GM21576 (cell line): ENCODE data around the gene JAKMIP2.
"Not testable (repeated sequence)": the region's sequence is repeated elsewhere in the genome, so short reads cannot be mapped to it uniquely, and the experiment has no call there.

ENCODE experiments used
- ATAC-seq: cut with Tn5 transposase; IDR thresholded peaks from one replicate; pipeline ENCODE4 v1.9.1; 2021; ENCODE audit warnings: mild to moderate bottlenecking, moderate library complexity; ENCODE audit not compliant: unreplicated experiment

Gene JAKMIP2

DNA sequence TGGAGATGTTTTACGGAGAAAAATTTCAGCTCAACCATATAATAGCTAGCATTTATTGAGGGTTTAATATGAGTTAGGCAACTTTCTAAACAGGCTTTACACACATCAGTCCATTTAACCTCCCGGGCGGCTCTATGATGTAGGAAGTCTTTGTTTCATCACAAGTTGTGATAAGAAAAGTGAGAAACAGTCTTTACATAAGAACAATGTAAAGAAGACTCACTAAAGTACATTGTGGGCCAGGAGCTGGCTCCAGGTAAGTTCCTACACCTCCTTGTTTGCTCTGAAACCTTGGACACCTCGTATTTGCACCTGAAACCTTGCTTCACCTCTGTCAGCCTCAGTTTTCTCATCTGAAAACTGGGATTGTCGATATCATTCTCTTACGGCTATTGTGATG, 116.1 kb downstream of the JAKMIP2 start:
- no peak for ATAC-seq

GRCh38 chr5:147661541-147661940, 121.0 kb downstream of the JAKMIP2 start:
- no peak for ATAC-seq

DNA sequence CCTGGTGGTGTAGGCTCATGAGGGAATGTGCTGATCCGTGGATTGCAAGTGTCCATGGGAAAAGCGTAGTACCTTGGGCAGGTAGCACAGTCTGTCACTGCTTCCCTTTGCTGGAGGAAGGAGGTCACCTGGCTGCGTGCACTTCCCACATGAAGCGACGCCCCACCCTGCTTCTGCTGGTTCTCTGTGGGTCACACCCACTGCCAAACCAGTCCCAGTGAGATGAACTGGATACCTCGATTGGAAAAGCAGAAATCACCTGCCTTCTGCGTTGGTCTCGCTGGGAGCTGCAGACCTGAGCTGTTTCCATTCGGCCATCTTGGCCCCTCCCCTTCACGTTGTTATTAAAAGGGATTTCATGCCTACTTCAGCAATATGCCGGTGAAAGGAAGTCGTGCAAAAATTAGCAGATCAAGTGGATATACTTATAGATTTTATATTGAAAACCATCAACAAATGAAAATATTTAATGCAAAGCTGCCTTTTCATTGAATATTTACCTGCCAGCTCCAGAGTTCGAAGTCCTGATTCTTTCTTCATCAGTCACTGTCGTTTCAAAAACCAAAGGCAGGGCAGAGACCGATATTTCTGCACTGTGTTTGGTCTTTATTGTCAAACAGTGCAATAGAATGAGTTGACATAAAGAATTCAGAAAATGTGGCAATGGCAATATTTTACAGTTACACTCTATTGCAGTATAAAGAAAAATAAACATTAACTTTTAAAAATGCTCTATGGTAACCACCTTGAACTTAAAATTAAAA, 123.2 kb downstream of the JAKMIP2 start:
- ATAC-seq, result no peak

DNA sequence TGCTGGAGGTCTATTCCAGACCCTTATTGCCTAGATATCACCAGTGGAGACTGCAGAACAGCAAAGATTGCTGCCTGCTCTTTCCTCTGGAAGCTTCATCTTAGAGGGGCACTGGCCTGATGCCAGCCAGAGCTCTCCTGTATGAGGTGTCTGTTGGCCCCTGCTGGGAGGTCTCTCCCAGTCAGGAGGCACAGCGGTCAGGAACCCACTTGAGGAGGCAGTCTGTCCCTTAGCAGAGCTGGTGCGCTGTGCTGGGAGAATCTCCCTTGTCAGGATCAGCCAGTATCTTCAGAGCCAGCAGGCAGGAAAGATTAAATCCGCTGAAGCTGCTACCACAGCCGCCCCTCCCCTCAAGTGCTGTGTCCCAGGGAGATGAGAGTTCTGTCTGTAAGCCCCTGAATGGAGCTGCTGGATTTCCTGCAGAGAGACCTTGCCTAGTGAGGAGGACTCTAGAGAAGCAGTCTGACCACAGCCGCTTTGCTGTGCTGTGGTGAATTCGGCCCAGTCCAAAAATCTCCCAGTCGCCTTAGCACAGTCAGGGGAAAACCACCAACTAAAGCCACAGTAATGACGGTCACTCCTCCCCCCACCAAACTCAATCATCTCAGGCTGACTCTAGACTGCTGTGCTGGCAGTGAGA, 124.1 kb downstream of the JAKMIP2 start:
- ATAC-seq, result no peak

- no peak for ATAC-seq
These were observed 133.9 kb downstream of the JAKMIP2 start for GRCh38 chr5:147648597-147648996.

DNA sequence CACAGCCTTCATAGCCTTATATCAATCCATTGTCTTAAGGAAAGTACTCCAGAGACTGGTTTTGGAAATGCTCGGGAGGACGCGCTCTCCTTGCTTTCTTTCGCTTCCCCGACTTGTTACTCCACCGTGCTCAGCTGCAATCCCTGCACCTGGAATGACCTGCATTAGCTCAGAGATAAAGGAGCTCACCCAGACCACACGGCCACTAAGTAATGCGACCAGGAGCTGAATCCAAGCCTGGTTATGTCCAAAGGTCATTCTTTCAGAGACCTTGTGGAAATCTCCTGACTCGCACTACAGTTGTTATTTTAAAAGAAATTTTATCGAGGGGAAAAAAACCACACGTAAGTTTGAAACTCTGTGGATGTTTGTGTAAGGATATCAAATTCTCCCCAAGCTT, 137.3 kb downstream of the JAKMIP2 start:
- no peak for ATAC-seq

DNA sequence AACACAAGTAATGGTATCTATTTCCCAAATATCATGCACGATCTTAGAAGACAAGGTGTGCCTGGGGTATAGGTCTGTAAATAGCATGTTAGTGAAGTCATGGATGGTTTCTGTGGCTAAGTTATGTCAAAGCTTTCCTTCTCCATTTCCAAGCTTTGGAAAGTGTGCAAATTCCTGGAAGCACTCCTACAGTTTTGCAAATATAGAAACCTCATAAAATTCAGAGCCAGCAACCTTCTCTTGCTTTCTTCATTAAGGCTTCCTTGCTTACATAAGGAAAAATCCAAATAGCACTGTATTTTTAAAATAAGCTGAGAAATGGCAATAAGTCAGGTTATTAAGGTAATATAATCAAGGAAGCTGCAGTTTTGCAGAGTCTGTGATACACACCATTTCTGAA, 138.1 kb downstream of the JAKMIP2 start:
- ATAC-seq, result no peak

DNA sequence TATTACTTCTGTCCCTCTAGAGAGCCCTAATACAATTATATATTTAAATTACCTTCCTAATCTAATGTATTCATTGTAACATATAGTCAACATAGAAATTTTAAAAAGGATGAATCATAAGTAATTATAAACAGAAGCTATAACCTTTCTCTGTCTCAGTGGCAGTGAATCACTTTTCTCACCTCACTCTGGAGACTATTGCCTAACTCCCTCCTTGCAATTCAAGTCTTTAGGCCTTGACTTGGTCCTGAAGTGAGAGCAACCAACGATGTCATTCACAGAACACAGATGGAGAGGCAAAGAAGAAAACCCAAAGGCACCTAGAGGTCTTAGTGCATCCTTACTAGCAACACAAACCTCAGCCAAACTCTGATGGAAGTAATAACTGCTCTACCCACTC, 139.4 kb downstream of the JAKMIP2 start:
- no peak for ATAC-seq

DNA sequence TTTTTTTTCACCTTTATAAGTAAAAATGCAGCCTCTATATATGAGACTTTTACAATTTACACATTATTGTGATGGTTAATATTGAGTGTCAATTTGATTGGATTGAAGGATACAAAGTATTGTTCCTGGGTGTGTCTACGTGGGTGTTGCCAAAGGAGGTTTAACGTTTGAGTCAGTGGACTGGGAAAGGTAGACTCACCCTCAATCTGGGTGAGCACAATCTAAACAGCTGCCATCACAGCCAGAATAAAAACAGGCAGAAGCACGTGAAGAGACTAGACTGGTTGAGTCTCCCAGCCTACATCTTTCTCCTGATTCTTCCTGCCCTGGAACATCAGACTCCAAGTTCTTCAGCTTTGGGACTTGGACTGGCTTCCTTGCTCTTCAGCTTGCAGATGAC, 139.9 kb downstream of the JAKMIP2 start:
- ATAC-seq, result no peak

GRCh38 chr5:147639321-147639720, 143.2 kb downstream of the JAKMIP2 start:
- ATAC-seq, result no peak

DNA sequence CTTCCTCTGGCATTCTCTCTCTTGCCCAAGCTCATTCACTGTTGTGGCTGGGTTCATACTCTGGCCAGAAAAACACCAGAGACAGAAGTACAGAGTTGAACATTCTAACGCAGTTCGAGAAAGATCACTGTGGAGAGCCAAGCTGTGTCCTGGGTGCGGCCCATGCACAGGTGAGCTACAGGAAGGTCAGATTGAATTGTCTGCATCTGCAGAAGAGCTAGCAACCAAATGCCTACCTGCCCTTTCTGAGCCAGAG, 145.9 kb downstream of the JAKMIP2 start:
- no peak for ATAC-seq

DNA sequence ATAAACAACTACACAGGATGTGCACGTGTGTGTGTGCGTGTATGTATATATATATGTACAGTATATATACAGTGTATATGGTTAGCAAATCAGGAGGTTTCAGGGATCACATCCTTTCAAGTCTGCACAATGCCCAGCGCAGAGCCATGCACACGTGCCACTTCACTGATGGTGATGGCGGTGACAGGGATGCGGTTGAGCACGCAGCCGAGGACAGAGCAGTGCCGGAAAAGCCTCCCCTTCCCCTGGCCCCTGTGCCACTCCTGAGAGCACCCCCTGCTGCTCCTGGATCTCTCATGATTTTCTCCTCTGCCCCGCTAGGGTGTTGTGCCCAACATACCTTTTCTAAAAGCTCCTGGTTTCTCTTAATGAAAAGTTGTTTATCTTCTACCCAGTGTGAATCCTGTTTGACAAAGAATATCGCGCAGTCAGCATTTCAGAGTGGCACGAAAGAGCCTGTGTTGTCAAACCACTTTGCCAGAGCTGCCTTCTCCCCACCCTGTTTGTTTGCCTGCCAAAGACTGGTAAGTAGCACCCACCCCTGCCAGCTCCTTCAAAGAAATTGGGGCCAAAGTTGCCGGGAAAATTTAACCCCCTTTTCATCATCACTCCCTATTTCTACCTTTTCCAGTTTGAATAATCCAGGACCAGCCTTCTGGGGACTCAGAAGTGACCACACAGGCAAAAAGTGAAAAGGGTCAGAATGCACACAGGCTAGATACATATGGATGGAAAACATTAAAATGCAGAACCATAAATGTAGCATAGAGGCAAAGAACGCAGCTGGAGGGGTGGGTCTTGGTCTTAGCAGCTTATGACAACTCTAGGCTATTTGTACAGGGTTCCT, 146.4 kb downstream of the JAKMIP2 start:
- no peak for ATAC-seq

- ATAC-seq, result not testable (repeated sequence)
These were observed 147.1 kb downstream of the JAKMIP2 start for GRCh38 chr5:147635439-147635838.

DNA sequence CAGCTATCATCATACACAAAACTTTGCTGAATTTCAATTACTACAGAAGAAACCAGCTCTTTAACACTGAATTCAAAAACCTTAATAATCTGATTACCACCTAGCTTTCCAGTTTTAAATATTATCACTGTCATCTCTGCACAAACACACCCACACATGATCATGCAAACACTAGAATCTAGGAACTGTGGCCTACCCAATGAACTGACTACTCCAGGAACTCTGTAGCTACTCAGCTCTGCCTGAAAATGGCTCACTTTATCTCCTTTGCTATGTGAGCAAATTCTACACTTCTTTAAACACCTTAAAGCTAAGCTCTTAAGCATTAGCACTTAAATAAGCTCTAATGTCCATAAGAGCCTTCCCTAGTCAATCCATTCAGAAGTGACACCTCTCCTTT, 149.4 kb downstream of the JAKMIP2 start:
- no peak for ATAC-seq

GRCh38 chr5:147631428-147632003, 151.0 kb downstream of the JAKMIP2 start:
- no peak for ATAC-seq

DNA sequence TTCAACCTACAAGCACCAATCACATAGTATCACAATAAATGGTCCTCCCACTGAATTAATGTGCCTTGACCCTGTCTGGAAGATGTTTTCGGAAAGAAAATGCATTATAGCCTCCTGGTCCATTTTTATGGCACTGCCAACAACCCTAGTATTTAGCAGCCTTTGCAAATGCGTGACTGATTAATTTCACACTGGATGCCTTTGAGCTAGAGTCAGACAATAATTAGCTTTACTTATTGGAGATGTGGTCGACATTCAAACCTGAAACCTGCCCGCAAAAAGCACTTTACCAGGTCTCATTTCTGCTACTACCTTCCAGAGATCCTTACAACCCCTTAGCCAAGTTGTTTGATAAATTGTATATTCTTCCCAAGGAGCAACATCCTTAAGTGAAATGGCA, 153.3 kb downstream of the JAKMIP2 start:
- ATAC-seq, result no peak

DNA sequence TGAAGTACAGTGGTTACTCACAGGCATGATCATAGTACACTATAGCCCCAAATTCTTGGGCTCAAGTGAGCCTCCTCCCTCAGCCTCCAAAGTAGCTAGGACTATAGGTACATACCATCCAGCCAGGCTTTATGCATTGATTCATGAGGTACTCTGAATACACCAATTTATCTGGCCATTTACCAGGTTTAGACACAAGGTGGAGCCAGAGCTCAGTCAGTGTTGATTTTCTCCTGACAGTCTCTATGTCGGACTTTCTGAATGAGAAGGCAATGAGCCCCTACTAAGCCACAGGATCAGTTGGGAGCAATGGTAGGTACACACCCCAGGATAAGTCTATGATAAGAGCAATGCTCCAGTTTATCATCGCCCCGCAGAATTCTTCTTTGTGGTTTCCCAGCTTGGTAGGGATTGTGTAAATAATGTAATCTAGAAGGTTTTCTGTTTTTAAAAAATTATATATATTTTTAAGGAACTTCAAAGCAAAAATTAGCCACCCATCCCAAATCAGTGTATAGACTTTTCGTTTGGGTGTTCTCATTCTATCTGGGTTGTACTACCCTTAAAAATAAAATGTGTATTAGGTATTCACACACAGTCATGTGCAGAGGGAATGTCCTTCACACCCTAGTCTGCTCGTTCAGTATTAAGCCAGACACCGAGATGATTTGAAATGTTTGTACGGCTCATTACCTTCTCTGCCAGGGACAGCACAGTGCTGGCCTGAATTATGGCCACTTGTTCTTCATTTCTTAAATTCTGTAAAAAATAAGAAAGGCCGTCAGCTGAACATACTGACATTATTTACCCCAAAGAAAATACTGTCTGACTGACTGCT, 154.3 kb downstream of the JAKMIP2 start:
- peak; percentile 91 for ATAC-seq

GRCh38 chr5:147626464-147626863, 156.1 kb downstream of the JAKMIP2 start:
- ATAC-seq, result no peak

DNA sequence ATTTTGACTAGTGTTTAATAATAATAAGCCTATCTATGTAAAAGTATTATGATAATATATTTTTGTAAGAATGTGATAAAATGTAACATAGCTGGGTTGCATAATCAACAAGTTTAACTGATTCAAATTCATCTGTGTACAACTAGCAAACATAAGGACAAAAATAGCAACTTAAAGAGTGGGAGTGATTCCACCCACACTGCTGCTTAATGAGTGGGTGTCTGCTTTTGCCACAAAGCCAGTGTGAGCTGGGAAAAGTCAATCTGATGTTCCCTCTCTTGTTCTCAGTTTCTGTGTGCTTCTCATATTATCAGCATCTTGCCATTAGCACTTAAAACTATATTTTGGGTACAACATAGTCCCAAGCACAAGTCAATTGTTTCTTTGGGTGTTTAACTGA, 161.5 kb downstream of the JAKMIP2 start:
- no peak for ATAC-seq

- no peak for ATAC-seq
These were observed 163.1 kb downstream of the JAKMIP2 start for GRCh38 chr5:147619281-147619878.
